Activated T-helper 17 cell treated with anti-CD3 and anti-CD28 coated beads, Interleukin-2, amount 50 U/mL, for 72 hours (primary cell): ENCODE results near the gene PYCR2. TPM values are rescaled to one million over a fixed set of nuclear protein-coding genes. Genes with fewer than 3 reads are reported as not detected.

Experiments
- ATAC-seq: fragments of 150-1000 bp; cut with Tn5 transposase; replicated peaks from 2 replicates; pipeline ENCODE4 v1.10.0; 2021; ENCODE audit warnings: mild to moderate bottlenecking, moderate library complexity
- H3K27ac Mint-ChIP-seq: one replicate; pipeline ENCODE4 v1.8.0; 2022; ENCODE audit warnings: mixed read lengths
- H3K27me3 Mint-ChIP-seq: one replicate; pipeline ENCODE4 v1.8.0; 2022; ENCODE audit warnings: mixed read lengths
- H3K36me3 Mint-ChIP-seq: one replicate; pipeline ENCODE4 v1.8.0; 2022; ENCODE audit warnings: low read depth, mild to moderate bottlenecking, mixed read lengths
- H3K4me1 Mint-ChIP-seq: one replicate; pipeline ENCODE4 v1.8.0; 2022; ENCODE audit warnings: mixed read lengths
- H3K4me3 Mint-ChIP-seq: one replicate; pipeline ENCODE4 v1.8.0; 2022; ENCODE audit warnings: mild to moderate bottlenecking, mixed read lengths
- H3K9me3 Mint-ChIP-seq: one replicate; pipeline ENCODE4 v1.8.0; 2022; ENCODE audit warnings: mixed read lengths
- total RNA-seq, 2 donors: library from RNA; stranded (reverse); gene quantifications; one replicate each; pipeline ENCODE4 v1.2.3, GENCODE V29; 2022

PYCR2 gene
- total RNA-seq, 2 donors from 2014 or later, result 63.2 to 105 TPM

DNA sequence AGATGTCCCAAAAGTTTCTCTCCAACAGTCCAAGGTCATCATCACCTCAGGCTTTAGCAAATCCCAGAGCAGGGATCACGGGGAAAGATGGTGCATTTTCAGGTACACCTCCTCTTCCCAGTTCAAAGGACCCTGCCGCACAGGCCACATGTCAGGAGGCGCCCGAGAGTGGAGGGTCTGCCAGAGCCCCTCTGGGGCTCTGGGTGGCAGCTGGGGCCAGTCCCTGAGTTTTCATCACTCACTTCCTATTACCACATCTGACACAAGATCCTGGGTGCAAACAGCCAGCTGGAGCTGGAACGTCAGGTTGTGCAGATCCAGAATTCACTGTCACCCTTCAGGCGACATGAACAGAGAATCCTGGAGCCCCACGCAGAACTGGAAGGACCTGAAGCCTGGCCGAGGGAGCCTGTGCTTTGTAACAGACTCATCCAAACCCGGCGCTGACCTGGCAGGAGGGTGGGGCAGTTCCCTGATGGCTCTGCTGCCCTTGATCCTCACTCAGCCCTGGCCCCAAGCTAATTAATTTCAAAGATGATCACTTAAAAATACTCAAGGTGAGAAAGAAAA lies 50.7 kb downstream of the PYCR2 start:
- no peak overlapping the region for H3K4me3 Mint-ChIP-seq
- no peaks in the 10 kb centered on the region for H3K27me3 Mint-ChIP-seq
- H3K4me1 Mint-ChIP-seq, result peaks cover 42% of the 10 kb centered on the region
- no peak for ATAC-seq
- H3K9me3 Mint-ChIP-seq, result no peaks in the 10 kb centered on the region
- peaks cover 99% of the 10 kb centered on the region for H3K36me3 Mint-ChIP-seq
- H3K27ac Mint-ChIP-seq, result no peak overlapping the region

- Mint-ChIP-seq H3K27me3 (no peaks in the 10 kb centered on the region), H3K36me3 (peaks cover 99% of the 10 kb centered on the region), H3K9me3 (no peaks in the 10 kb centered on the region), H3K4me3 (peak overlapping the region; percentile 25), H3K27ac (peak overlapping the region; percentile 41), H3K4me1 (peaks cover 41% of the 10 kb centered on the region)
- ATAC-seq, result peak; percentile 31
Measured at GRCh38 chr1:225872075-225872430, 52.0 kb downstream of the PYCR2 start.

DNA sequence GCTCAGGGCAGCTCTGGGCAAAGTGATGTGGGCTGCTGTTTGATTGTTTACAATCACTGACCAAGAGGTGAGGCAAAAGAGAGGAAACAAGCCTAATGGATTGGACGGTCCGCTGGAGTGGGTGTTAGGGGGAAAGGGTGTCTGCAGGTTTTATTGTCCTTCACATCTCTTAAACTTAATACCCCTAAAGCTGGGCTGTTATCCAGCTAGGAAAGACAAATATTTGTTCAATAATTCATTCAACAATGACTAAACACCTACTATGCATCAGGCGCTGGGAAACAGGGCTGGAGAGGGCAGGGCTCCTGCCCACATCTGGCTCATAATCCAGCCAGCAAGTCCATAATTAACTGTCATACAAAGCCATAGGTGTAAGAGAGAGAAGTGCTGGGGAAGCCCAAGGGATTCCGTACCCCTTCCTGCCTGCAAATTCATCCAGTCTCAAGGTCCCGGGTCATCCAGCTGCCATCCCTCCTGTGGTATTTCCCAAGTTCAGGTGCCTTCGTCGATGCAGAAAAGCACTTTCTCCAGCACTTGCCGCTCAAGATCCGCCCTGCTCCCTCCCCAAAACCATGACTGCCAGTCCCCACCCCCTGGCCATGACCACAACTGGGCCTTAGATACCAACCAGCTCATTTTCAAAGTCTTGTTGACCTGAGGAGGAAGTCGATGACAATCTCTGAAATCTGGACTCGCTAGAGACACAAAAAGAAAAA lies 52.5 kb downstream of the PYCR2 start:
- peaks cover 100% of the 10 kb centered on the region for H3K36me3 Mint-ChIP-seq
- peak overlapping the region; percentile 59 for H3K27ac Mint-ChIP-seq

DNA sequence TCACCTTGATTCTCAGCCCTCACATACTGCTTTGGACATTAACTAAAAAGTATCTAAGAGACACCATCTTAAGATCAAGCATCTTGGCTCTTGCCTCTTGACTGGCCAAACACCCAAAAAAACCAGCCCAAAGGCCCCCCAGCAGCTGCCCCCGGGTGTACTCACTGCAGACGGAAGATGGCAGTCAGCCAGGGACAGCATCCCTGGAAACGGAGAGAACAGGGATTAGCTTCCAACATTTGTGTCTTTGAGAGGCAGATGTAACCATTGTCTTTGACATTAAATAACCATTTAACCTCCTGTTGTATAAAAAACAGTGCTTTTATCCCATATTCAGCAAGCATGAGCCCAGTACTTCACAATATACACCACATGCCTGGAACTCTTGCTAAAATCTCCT lies 53.1 kb downstream of the PYCR2 start:
- no peaks in the 10 kb centered on the region for H3K9me3 Mint-ChIP-seq
- H3K36me3 Mint-ChIP-seq, result peaks cover 100% of the 10 kb centered on the region
- H3K27ac Mint-ChIP-seq, result peak overlapping the region; percentile 59
- H3K27me3 Mint-ChIP-seq, result no peaks in the 10 kb centered on the region
- no peak overlapping the region for H3K4me3 Mint-ChIP-seq
- H3K4me1 Mint-ChIP-seq, result peaks cover 47% of the 10 kb centered on the region
- no peak for ATAC-seq

More for the DNA sequence above, 52.5 kb downstream of the PYCR2 start:
- H3K4me1 Mint-ChIP-seq, result peaks cover 46% of the 10 kb centered on the region
- peak; percentile 82 for ATAC-seq
- peak overlapping the region; percentile 25 for H3K4me3 Mint-ChIP-seq
- no peaks in the 10 kb centered on the region for H3K9me3 Mint-ChIP-seq
- H3K27me3 Mint-ChIP-seq, result no peaks in the 10 kb centered on the region

Other genes starting within 250 kb of the PYCR2 start
- 100 to 1,000 TPM; 209 to 281 TPM for gene SRP9, start 146.4 kb downstream of the PYCR2 start, total RNA-seq
- gene EPHX1, start 114.1 kb downstream of the PYCR2 start, total RNA-seq, result 1 to 10 TPM; 1.5 to 1.7 TPM
- 100 to 1,000 TPM in 1 of 2 donors, 10 to 100 TPM in 1; 74.9 to 242 TPM for gene TMEM63A, start 41.9 kb downstream of the PYCR2 start, total RNA-seq
- gene LEFTY1, start 35.1 kb downstream of the PYCR2 start, total RNA-seq, result not detected
- gene LEFTY2, start 17.0 kb upstream of the PYCR2 start, total RNA-seq, result not detected
- 10 to 100 TPM; 16.1 to 18.0 TPM for gene SDE2, start 75.1 kb upstream of the PYCR2 start, total RNA-seq
- 100 to 1,000 TPM; 222 to 316 TPM for gene H3-3A, start 138.5 kb upstream of the PYCR2 start, total RNA-seq